Activated naive CD4-positive, alpha-beta T cell treated with anti-CD3 and anti-CD28 coated beads, Interleukin-2, amount 10 ng/mL, durations not matched to agents 7 days and 5 days (primary cell): Measurements from ENCODE around the gene FNDC7.

Experiments
- CTCF ChIA-PET: fragments of 350-600 bp; sonication (Branson Sonifier 250); formaldehyde crosslinking; loops from one replicate; lab custom pipeline; 2021; ENCODE audit warnings: antibody characterized with exemption; lab: Charles Lee
- DNase-seq: peaks from one replicate; pipeline ENCODE4 v3.0.0-alpha.2; 2020
- H3K27ac Mint-ChIP-seq: one replicate; pipeline ENCODE4 v1.8.0; 2021; ENCODE audit warnings: mild to moderate bottlenecking, moderate library complexity, mixed read lengths
- H3K27me3 Mint-ChIP-seq: one replicate; pipeline ENCODE4 v1.8.0; 2021; ENCODE audit warnings: mild to moderate bottlenecking, mixed read lengths
- H3K36me3 Mint-ChIP-seq: one replicate; pipeline ENCODE4 v1.8.0; 2021; ENCODE audit warnings: mixed read lengths
- H3K4me1 Mint-ChIP-seq: one replicate; pipeline ENCODE4 v1.8.0; 2021; ENCODE audit warnings: mixed read lengths
- H3K4me3 Mint-ChIP-seq: one replicate; pipeline ENCODE4 v1.8.0; 2021; ENCODE audit warnings: mild to moderate bottlenecking, moderate library complexity, mixed read lengths
- H3K9me3 Mint-ChIP-seq: one replicate; pipeline ENCODE4 v1.8.0; 2021; ENCODE audit warnings: mixed read lengths

The FNDC7 gene

DNA sequence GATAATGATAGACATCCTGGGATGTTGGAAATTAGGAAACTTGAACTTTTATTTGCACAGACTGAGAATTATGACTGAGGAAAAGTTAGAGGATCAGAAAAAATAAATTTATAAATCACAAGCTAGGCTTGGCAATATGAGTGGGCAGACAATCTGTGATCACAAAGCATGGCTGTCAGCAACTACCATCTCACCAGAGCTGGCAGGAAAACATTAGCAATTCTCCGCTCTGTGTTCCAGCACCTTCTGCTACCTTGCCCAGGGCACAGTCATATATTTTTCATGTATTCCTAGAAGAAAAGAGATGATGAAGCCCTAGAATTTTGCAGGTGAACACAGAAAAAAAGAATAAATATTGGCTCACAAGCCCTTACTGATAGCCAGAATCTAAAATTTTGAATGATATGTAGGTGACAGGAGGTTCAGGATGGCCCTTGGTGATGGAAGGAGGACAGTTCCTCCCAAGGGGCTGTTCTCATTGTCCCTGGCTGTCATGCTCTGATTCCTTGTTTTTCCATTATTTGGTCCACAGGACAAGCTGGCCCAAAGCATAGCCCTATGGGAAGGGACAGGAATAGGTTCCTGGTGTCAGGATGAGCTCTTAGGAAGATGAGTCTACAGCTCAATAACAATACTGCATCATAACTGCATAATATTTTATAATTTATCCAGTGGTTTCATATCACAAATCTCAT lies 21.6 kb downstream of the FNDC7 start:
- Mint-ChIP-seq H3K36me3 (no peaks in the 10 kb centered on the region), H3K4me3 (no peak overlapping the region), H3K27ac (no peak overlapping the region), H3K27me3 (peaks cover 34% of the 10 kb centered on the region), H3K9me3 (no peaks in the 10 kb centered on the region), H3K4me1 (no peaks in the 10 kb centered on the region)
- no peak for DNase-seq
- CTCF ChIA-PET = interaction anchor here (0.9 kb wide), 1 partner anchor 10 kb away, joined by 3 read pairs; no protein-coding TSS in a partner anchor

- peaks cover 18% of the 10 kb centered on the region for H3K27me3 Mint-ChIP-seq
- no peak overlapping the region for H3K27ac Mint-ChIP-seq
- H3K4me1 Mint-ChIP-seq = peaks cover 10% of the 10 kb centered on the region
- no peaks in the 10 kb centered on the region for H3K36me3 Mint-ChIP-seq
- DNase-seq = no peak
- CTCF ChIA-PET = no interaction called here
- H3K4me3 Mint-ChIP-seq = no peak overlapping the region
- no peaks in the 10 kb centered on the region for H3K9me3 Mint-ChIP-seq
Observed at GRCh38 chr1:108742253-108742652, 29.5 kb downstream of the FNDC7 start.

DNA sequence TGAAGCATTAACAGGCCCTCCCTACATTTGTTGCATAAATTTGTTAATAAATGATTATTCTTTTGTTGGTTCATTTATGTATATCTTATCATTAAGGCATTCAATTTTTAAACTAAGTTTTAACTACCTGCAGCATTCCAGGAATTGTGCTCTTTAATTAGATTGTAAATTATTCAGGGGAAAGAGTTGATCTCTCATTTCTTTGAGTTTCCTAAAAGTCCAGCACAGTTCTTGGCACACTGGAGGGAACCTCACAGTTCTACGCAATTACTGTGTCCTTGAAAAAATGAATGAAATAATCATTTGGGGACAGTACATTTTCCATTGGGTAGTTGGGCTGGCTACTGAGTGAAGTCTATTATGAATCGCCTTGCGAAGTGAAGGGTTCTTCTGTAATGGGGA lies 33.3 kb downstream of the FNDC7 start:
- H3K4me1 Mint-ChIP-seq = peaks cover 29% of the 10 kb centered on the region
- CTCF ChIA-PET = interaction anchor here (1.3 to 1.4 kb wide), 2 partner anchors 15 to 22 kb away, joined by 3 read pairs; no protein-coding TSS in a partner anchor

GRCh38 chr1:108746382-108747170 lies 33.9 kb downstream of the FNDC7 start, which contains the start of gene STXBP3:
STXBP3 (plus strand) TSS chr1:108746674; CDS start chr1:108746738, 64 bp downstream.
- H3K4me3 Mint-ChIP-seq = peak within 1 kb of the TSS; percentile 94
- H3K27me3 Mint-ChIP-seq = peaks cover 12% of the 10 kb centered on the region
- peak; percentile 100 for DNase-seq
- peak within 1 kb of the TSS; percentile 94 for H3K27ac Mint-ChIP-seq
- no peaks in the 10 kb centered on the region for H3K9me3 Mint-ChIP-seq
- H3K4me1 Mint-ChIP-seq = peaks cover 29% of the 10 kb centered on the region
- H3K36me3 Mint-ChIP-seq = peaks cover 14% of the 10 kb centered on the region
- CTCF ChIA-PET = interaction anchor here (1.3 kb wide), 1 partner anchor 23 kb away, joined by 3 read pairs; no protein-coding TSS in a partner anchor

More for the DNA sequence above, 33.3 kb downstream of the FNDC7 start:
- Mint-ChIP-seq H3K9me3 (no peaks in the 10 kb centered on the region), H3K27me3 (peaks cover 15% of the 10 kb centered on the region), H3K36me3 (peaks cover 14% of the 10 kb centered on the region), H3K27ac (peak overlapping the region; percentile 94), H3K4me3 (peak overlapping the region; percentile 94)
- DNase-seq = no peak

DNA sequence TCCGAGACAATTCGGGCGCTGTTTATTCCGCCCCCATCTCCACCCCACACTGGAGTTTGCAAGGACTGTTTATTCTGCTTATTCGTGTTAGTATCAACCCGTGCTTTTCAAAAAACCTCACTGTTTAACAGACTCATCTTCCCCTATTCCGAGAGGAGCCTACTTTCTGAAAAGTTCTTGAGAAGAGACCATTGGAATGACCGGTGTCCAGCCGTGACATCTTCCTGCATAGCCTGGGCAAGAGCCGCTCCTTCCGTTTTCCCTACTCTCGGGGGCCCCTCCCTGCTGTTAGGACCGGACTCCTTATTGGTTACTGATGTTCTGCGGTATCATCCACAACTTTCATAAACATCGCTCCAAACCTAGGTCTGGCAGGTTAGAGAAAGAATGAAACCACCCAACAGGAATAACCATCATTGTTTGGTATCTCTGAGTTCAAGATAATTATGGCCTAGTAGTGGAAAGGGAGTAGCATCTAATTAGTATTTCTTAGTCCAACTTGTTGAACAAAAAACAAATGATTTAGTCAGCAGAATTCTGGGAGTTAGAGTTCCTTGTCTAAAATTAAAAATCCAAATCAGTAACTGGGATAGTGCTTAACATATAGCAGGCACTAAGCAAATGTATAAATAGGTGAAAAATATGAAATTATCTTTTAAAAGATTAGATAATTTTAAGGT lies 34.6 kb downstream of the FNDC7 start:
- H3K27ac Mint-ChIP-seq = peak overlapping the region; percentile 94
- H3K27me3 Mint-ChIP-seq = peaks cover 5% of the 10 kb centered on the region
- CTCF ChIA-PET = no interaction called here
- peak; percentile 60 for DNase-seq
- H3K36me3 Mint-ChIP-seq = peaks cover 14% of the 10 kb centered on the region
- H3K9me3 Mint-ChIP-seq = no peaks in the 10 kb centered on the region
- peak overlapping the region; percentile 94 for H3K4me3 Mint-ChIP-seq
- peaks cover 29% of the 10 kb centered on the region for H3K4me1 Mint-ChIP-seq

DNA sequence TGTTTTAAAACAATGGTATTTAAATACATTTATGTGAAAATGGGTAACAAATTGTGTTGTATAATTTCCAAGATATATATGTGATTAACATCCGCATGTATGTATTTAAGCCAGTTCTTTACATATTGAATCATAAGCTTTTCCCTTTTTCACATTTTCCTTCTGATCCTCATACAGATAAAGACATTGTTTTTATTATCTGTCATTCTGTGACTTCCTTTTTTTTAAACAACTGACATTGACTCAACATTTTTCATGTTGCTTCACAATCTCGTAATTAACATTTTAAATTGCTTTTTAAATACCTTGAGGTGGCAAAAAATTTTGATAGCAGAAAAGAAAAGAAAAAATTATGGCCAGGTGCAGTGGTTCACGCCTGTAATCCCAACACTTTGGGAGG lies 35.2 kb downstream of the FNDC7 start:
- CTCF ChIA-PET = no interaction called here
- no peaks in the 10 kb centered on the region for H3K9me3 Mint-ChIP-seq
- peaks cover 29% of the 10 kb centered on the region for H3K4me1 Mint-ChIP-seq
- no peak overlapping the region for H3K27ac Mint-ChIP-seq
- peaks cover 4% of the 10 kb centered on the region for H3K27me3 Mint-ChIP-seq
- no peak for DNase-seq
- H3K36me3 Mint-ChIP-seq = peaks cover 20% of the 10 kb centered on the region
- peak overlapping the region; percentile 21 for H3K4me3 Mint-ChIP-seq

DNA sequence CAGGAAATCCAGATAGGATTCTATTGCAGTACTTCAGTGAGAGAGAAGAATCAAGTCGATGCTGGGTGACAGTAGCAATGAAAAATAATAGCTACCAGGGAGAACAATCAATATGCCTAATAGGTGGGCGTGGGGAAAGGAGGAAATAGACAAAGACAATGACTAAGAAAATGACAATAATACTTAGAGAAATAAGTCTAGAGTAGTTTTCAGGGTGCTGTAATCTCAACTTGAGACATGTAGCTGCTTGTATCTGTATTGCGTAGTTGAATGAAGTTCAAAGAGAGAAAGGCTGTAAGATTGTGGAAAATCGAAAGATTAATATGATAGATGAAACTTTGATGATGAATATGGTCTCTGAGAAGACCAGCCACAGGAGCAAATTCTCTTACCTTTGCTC lies 36.4 kb downstream of the FNDC7 start:
- Mint-ChIP-seq H3K4me1 (peaks cover 29% of the 10 kb centered on the region), H3K27ac (no peak overlapping the region), H3K36me3 (peaks cover 24% of the 10 kb centered on the region), H3K27me3 (peaks cover 4% of the 10 kb centered on the region), H3K9me3 (no peaks in the 10 kb centered on the region), H3K4me3 (no peak overlapping the region)
- CTCF ChIA-PET = interaction anchor here (0.7 kb wide), 1 partner anchor 88 kb away, joined by 3 read pairs; no protein-coding TSS in a partner anchor
- DNase-seq = no peak

DNA sequence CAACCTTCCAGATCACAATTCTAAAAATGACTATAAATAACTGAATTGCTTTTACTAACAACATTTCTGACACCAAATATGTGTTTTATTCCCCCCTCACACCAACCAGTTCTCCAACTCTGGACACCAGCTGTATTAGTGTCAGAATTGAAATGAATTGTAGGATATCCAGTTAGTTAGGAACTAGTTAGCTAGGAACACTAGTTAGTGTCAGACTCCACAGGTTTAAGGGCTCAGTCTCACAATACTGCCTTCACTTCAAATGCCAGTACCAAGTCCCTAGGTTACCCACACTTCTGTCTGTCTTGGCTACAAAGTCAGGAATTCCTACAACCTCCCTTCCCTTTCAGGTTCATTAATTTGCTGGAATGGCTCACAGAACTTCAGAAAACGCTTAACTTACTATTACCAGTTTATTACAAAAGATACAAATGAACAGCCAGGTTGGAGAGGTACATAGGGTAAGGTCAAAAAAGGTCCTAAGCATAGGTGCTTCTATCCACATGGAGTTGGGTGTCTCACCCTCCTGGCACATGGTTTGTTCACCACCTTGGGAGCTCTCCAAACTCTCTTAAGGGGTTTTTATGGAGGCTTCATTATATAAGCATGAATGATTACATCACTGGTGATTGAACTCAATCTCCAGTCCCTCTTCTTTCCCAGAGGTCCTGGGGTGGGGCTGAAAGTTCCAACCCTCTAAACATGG lies 37.9 kb downstream of the FNDC7 start:
- Mint-ChIP-seq H3K4me3 (no peak overlapping the region), H3K27ac (no peak overlapping the region), H3K36me3 (peaks cover 31% of the 10 kb centered on the region), H3K27me3 (peaks cover 4% of the 10 kb centered on the region), H3K4me1 (peaks cover 29% of the 10 kb centered on the region), H3K9me3 (no peaks in the 10 kb centered on the region)
- CTCF ChIA-PET = interaction anchor here (0.6 kb wide), 1 partner anchor 154 kb away, joined by 4 read pairs; no protein-coding TSS in a partner anchor
- no peak for DNase-seq

DNA sequence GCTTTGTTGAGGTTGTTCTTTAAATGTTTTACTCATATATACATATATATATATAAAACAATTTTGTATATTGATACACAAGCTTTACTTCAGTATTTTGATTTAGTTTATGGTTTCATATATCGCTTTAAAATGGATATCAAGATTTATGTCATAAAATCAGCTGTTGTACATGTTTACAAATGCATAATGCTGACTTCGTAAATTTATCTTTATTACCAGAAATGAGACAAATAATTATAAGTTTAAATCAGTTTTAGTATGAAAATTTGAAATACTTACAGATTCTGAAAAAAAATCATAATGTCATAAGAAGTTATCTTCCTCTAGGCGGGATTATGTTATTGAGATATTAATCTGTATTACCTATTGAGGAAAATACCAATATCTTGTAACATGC lies 40.7 kb downstream of the FNDC7 start:
- Mint-ChIP-seq H3K36me3 (peaks cover 38% of the 10 kb centered on the region), H3K9me3 (no peaks in the 10 kb centered on the region), H3K27ac (no peak overlapping the region), H3K27me3 (no peaks in the 10 kb centered on the region), H3K4me1 (peaks cover 11% of the 10 kb centered on the region), H3K4me3 (no peak overlapping the region)
- no peak for DNase-seq
- CTCF ChIA-PET = interaction anchor here (1.1 kb wide), 1 partner anchor 8 kb away, joined by 3 read pairs; no protein-coding TSS in a partner anchor

GRCh38 chr1:108758796-108759195 lies 46.1 kb downstream of the FNDC7 start:
- no peak overlapping the region for H3K4me3 Mint-ChIP-seq
- CTCF ChIA-PET = no interaction called here
- no peak overlapping the region for H3K27ac Mint-ChIP-seq
- peaks cover 40% of the 10 kb centered on the region for H3K36me3 Mint-ChIP-seq
- DNase-seq = no peak
- no peaks in the 10 kb centered on the region for H3K9me3 Mint-ChIP-seq
- no peaks in the 10 kb centered on the region for H3K4me1 Mint-ChIP-seq
- no peaks in the 10 kb centered on the region for H3K27me3 Mint-ChIP-seq

GRCh38 chr1:108767115-108767514 lies 54.4 kb downstream of the FNDC7 start:
- no peak for DNase-seq
- H3K9me3 Mint-ChIP-seq = no peaks in the 10 kb centered on the region
- H3K36me3 Mint-ChIP-seq = peaks cover 27% of the 10 kb centered on the region
- CTCF ChIA-PET = interaction anchor here (1.1 kb wide), 1 partner anchor 9 kb away, joined by 3 read pairs; no protein-coding TSS in a partner anchor
- no peaks in the 10 kb centered on the region for H3K4me1 Mint-ChIP-seq
- peak overlapping the region; percentile 53 for H3K27ac Mint-ChIP-seq
- no peak overlapping the region for H3K4me3 Mint-ChIP-seq
- no peaks in the 10 kb centered on the region for H3K27me3 Mint-ChIP-seq

GRCh38 chr1:108767708-108768107 lies 55.0 kb downstream of the FNDC7 start:
- no peak overlapping the region for H3K27ac Mint-ChIP-seq
- H3K36me3 Mint-ChIP-seq = peaks cover 25% of the 10 kb centered on the region
- CTCF ChIA-PET = interaction anchor here (1.1 kb wide), 1 partner anchor 10 kb away, joined by 3 read pairs; no protein-coding TSS in a partner anchor

DNA sequence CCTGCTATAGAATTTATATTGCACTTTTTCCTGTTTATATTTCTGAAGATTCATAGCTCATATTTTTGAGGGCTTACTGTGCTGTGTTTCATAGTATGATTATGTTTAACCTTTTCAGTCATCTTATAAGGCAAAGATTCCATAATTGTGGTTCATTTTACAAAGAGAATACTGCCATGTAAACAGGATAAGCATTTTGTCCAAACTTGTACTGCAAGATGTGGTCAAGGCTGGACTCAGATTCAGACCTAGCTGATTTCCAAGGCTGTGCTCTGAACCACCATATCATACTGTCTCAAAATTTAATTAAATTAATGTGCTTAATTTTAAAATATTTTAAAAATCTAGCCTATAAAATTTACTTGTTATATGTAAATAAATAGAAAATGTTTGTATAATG lies 65.1 kb downstream of the FNDC7 start:
- DNase-seq = no peak
- H3K27ac Mint-ChIP-seq = no peak overlapping the region
- CTCF ChIA-PET = no interaction called here
- H3K9me3 Mint-ChIP-seq = no peaks in the 10 kb centered on the region
- no peak overlapping the region for H3K4me3 Mint-ChIP-seq
- H3K27me3 Mint-ChIP-seq = no peaks in the 10 kb centered on the region
- H3K4me1 Mint-ChIP-seq = no peaks in the 10 kb centered on the region
- peaks cover 39% of the 10 kb centered on the region for H3K36me3 Mint-ChIP-seq

More at GRCh38 chr1:108767708-108768107, 55.0 kb downstream of the FNDC7 start:
- Mint-ChIP-seq H3K9me3 (no peaks in the 10 kb centered on the region), H3K27me3 (no peaks in the 10 kb centered on the region), H3K4me1 (no peaks in the 10 kb centered on the region), H3K4me3 (no peak overlapping the region)
- DNase-seq = no peak
